ELF-1 (cell line): ENCODE results near the gene OAT.
"Not testable (repeated sequence)": the region's sequence is repeated elsewhere in the genome, so short reads cannot be mapped to it uniquely, and the experiment has no call there.

Source experiments
- DNase-seq: peaks from one replicate; pipeline ENCODE4 v3.0.0-alpha.2; 2016; ENCODE audit warnings: low read depth, low spot score

Gene OAT

DNA sequence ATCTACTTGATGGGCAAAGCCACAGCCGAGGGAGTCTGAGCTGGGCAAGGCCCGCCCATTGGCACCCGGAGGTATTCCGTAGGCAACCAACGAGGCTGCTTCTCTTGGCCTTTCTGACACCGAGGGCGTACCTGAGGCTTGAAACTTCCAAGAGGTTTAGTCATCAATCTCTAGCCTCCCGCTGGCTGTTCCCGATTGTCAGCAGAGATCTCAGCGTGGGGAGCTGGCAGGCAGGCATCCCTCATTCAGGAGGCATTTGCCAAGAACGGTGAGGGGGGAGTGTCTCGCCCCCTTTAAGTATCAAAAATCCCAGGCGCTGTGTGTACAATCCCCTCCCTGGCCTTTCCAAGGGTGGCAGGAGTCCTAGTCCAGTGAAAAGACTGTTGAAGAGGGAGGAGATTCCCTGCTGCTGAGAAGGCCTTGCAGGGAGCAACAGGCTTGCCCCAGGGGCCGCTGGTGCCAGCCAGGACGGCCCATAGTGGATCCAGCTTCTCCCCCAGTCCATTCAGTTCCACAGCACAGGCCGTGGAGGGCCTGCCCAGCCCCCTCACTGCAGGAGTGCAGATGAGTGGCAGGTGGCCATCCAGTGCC is 39.7 kb downstream of the OAT start:
- no peak for DNase-seq

GRCh38 chr10:124378271-124378670 is 40.5 kb downstream of the OAT start:
- DNase-seq, result no peak

DNA sequence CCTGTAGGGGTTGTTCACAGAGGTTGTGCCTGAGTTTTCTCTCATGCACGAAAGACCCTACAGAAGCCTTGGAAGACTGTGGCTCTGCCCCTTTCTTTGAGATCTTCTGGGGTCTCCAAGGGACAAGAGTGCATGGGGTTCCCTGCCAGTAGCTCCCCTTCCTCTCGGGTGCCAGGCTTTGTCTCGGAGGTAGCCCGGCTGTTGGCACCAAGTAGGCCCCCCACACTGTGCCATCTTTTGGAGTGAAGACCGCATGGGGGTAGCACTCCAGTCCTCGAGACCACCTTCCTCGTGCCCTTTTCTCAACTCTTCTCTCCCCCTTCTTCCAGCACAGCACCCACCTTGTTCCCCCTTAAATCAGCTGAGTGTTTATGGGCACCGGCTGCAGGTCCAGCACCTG is 41.6 kb downstream of the OAT start:
- no peak for DNase-seq

DNA sequence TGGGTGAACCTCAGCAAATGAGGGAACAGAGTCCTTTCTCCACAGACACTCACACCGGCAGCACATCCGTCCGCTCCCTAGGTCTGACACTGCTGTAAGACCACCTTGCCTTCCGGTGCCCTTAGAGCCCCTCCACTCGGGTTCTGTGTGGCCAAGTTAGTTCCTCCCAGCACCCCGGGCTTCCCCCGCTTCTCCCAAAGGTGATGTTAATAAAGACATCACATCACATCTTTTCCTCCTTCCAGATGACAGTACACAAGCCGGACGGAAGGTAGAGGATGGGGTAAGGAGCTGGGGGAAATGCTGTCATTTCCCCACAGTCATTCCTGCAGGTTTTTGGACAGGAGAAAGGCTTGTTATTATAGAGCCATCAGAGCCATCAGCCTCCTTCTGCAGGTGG is 42.3 kb downstream of the OAT start:
- no peak for DNase-seq

DNA sequence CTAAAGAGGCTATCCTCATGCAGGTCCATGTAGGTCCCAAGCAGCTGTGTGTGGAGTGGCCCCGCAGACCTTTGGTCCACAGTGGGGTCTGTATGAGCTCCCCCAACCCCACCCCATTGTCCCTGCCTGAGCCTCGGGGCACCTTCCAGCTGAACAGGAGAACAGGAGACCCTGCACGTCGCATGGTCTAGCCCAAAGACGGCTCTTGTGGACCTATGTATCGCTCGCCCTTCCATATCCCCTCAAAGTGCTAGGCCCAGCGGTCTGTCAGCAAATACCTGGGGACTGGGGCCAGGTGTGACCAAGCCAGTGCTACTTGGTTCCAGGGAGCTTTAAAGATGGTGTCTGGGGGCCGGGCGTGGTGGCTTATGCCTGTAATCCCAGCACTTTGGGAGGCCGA is 43.0 kb downstream of the OAT start:
- no peak for DNase-seq

DNA sequence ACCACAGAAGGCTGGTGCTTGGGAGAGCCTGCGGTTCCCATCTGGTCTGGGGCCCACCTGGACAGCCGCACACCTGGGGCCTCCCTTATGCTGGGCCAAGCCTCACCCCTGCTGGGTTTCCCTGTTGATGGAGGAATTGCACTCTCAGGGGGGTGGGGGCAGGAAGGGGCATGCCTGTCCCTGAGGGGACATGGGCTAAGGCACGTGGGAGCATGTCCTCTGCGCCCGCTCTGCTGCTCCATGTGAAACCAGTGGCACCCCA is 43.4 kb downstream of the OAT start:
- DNase-seq, result no peak

GRCh38 chr10:124374535-124375352 is 44.0 kb downstream of the OAT start:
- DNase-seq, result no peak

DNA sequence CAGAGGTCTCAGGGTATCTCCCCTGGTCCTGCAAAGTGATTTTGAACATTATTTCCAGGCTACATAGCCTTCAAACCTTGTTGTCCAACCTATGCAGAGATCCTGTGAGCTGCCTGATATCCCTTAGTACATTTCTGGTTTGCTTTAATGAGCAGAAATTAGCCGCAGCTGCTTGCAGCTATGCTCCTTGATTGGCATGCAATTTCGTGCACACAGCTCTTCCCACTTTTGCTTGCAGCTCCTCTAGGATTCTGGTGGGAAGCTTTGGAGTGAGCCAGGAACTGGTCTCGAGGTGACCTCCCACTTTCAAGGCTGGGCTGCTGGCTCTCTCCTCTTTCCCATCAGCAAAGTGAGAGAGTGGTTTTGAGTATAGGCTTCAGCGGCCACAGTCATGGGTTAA is 45.8 kb downstream of the OAT start:
- no peak for DNase-seq

DNA sequence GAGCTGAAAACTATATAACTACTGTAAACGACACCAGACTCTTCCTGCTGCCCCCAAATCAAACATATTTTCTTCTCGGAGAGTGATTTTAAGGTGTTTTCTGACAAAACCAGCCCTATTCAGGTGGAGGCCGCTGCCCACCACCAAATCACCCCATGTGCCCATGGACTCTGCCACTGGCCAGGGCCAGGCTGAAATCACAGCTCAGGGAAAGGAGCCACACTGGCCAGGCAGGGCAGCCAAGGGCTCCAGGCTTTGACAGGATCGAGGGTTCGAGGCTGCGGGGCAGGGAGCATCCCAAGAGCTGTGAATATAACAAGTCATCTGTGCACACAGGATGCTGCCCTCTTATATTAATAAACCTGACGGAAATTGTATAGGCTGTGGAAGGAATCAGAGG is 48.3 kb downstream of the OAT start:
- no peak for DNase-seq

GRCh38 chr10:124369986-124370385 is 48.7 kb downstream of the OAT start:
- no peak for DNase-seq

DNA sequence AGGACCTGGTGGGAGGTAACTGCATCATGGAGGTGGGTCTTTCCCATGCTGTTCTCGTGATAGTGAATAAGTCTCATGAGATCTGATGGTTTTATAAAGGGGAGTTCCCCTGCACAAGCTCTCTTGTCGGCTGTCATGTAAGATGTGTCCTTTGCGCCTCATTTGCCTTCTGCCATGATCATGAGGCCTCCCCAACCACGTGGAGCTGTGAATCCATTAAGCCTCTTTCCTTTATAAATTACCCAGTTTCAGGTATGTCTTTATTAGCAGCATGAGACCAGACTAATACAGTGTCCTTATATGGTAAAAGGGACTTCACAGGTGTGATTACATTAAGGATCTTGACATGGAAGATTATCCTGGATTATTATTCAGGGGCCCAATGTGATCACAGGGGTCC is 49.2 kb downstream of the OAT start:
- DNase-seq, result not testable (repeated sequence)

DNA sequence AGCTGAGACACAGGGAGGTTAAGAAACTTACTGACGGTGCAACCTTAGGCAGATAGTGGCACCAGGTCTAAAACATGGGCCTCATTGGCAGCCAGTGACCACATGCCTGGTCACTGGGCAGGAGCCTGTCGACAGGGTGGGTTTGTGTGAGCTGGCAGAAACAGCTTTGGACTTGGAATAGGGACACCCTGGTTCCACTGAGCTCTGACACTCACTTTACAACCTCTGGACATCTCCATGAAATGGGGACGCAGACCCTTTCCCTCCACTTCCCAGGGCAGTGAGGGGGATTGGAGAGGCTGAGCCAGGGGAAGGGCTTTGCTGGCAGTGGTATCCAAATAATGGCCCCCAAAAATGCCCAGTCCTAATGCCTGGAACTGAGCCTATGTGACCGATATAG is 49.7 kb downstream of the OAT start:
- DNase-seq, result no peak

DNA sequence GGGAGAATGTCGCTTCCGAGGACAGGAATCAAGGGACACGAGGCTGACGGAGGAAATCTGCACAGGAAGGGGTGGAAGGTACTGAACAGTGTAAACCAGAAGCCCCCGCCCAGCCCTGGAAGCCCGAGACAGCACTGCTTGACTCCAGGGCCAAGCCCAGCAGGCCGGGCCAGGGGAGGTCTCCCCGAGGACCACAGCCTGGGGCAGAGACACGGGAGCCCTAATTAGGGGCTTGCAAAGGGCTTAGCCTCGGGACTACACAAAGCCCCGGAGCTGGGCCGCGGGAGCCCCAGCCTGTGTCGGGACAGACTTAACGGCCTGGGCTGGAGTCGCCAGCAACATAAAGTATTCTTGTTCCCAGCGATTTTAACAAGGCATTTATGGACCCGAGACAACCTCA is 50.8 kb downstream of the OAT start:
- no peak for DNase-seq

- no peak for DNase-seq
These were observed 51.3 kb downstream of the OAT start for GRCh38 chr10:124367414-124367813.

GRCh38 chr10:124366825-124367224 is 51.9 kb downstream of the OAT start:
- no peak for DNase-seq

GRCh38 chr10:124366343-124366742 is 52.4 kb downstream of the OAT start:
- DNase-seq, result no peak

- no peak for DNase-seq
These were observed 54.0 kb downstream of the OAT start for GRCh38 chr10:124364674-124365073.

DNA sequence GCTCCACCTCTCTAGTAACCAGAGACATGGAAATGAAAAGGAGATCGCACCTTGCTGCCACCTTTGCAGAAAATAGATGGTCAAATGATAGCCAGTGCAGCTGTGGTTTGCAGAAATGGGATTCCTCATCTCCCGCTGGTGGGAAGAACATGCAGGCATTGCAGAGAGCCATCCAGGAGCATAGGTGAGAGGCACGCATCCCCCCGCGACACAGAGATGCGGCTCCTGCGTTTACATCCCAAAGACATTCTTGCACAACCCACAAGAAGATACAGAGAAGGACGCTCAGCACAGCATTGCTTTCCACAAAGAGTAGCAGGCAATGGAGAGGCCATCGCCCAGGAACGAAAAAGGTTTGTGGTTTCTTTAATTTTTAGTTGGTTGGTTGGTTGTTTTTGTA is 56.2 kb downstream of the OAT start:
- peak; percentile 74 for DNase-seq

DNA sequence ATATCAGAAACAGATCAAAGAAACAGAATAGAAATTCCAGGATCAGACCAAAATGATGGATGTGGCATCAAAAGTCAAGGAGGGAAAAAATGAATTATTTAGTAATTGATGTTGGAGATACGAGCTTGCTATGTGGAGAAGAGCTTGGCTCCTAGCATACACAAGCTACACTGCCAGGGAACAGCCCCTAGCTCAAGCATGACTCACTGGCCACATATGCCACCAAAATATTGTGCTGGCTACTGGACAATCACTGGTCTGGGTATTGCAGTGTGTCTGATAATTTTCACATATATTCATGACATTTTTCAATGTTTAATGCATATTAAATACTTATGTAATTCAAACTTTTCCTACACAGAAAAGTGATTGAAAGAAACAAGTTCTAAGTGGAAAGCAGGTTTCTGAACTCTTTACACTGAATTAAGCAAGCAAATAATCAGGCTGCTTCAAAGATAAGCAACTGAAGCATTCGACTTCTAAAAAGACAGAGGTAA is 59.3 kb downstream of the OAT start:
- no peak for DNase-seq

DNA sequence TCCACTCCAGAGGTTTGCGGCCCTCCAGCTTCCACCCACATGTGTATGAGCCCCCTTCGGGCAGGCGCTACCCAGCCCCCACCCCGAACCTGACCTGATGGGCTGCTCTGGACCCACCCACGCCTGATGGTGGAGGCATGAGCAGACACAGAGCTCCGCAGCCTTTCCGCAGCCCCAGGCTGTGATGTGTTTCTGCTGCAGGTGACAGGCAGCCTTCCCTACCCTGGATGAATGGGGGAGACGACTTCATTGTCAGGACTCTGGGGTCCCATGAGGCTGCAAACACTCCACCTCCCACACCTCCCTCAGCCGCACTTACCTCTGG is 61.2 kb downstream of the OAT start:
- DNase-seq, result no peak

DNA sequence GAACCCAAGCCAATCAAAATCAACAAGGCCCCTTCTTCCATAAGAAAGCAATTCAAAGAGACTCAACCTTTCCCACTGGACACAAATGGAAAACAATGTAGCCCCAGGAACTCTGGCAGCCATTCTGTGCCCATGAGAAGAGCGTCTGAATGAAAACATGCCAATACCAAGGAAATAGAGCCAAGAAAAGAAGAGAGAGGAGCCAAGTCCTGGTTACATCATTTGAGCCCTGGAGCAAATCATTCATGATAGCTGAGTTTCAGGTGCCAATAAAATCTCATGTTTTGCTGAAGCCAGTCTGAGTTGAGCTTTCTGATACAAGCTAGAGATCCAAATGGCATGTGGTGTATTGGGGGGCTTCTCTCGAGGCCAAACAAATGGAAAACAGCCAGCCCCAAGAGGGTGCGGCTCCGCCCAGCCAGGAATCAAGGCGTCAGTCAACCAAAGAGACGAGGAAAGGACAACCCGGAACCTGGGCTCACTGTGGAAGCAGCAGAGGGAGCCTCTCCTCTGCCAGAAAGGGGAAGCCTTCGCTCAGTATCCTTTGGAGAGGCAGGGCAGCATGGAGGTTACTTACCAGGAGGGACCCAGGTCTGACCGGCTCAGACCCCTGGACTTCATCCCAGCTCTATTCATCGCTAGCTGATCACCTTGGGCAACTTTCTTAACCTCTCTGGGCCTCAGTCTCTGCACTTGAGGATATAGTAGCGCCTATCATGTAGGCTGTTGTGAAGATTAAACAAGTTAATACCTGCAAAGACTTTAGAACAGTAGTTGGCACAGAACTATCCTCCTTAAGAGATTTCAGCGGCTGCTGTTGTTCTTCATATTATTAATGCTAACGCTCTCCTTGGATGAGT is 61.8 kb downstream of the OAT start:
- DNase-seq, result no peak

DNA sequence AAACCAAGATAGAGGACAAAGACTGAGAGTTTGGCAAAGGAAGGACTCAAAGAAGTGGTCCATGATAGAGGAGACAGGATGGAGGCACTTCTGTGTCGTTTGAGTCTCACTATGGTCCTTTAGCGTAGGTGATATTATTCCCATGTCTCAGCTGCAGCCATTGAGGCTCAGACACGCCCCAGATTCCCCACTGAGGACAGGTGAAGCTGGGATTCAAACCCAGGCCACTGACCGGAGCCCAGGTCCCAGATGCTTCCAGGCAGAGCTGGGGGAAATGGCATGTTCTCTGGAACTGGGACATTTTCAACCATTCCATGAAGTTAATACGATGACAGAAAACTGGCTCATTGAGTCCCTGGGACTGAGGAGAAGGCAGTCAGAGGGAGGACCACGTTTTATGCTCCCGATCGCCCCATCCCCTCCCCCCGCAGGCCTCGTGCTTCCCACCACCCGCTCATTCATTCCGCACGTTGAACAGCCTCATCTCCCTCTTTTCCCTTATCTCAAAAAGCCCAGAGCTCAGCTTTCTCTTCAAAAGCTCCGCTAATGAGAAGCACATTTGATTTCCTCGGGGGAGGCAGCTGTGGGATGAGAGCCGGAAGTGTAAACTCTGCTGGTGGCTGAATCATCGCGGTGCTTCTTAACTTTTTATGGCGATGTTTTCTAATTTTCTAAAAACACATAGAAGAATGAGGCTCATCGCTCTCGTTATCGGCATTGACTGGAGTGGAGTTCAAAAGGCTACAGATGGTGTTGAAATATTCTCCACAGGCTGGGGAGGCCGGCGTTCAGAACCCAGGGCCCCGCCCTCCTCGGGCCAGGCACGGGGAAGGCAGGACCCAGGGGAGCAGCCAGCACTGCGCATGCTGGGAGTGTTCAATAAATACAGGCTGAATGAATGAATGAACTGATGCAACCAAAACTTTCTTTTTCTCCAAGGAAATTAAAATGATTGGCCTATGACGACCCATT is 64.0 kb downstream of the OAT start:
- peak; percentile 67 for DNase-seq
